ENCODE measurements around the gene ASPSCR1.

The ASPSCR1 gene

DNA sequence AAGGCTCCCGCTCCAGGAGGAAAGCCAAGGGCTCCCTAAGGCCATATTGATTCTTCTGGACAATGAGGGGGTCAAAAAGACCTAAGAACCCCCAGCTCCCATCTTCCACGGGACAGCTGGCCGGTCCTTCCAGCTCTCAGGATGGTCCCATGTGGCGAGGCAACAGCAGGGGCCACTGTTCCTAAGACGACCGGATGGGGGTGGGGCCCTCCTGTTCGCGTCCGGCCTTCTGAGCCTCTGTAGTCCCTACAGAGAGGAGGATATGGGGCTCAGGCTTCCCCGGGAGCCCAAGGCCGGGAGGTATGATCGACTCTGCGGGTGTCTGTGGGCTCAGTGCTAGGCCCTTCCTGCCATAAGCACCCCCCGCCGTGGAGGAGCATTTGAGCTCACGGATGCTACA is 66.1 kb downstream of the ASPSCR1 start:
- no peak for DNase-seq

- no peak for DNase-seq
These were observed 68.6 kb downstream of the ASPSCR1 start for GRCh38 chr17:82045936-82046484.

DNA sequence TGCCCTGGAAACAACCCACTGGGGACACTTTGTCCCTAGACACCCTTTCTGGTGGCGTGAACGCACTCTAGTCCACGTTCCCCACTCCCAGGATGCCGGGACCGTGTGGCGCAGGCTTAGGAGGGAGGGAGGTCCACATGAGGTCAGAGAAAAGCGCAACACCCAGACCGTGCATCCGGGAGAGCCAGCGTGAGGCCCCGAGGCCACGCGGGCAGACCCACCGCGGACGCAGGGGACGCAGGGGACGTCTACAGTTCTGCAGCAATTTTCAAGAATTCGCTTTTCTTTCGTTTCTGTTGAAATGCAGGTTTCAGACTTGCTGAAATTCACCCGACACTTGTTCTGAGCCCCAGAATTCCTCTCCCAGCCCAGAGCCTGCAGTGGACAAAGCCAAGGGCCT is 69.5 kb downstream of the ASPSCR1 start:
- DNase-seq: no peak

DNA sequence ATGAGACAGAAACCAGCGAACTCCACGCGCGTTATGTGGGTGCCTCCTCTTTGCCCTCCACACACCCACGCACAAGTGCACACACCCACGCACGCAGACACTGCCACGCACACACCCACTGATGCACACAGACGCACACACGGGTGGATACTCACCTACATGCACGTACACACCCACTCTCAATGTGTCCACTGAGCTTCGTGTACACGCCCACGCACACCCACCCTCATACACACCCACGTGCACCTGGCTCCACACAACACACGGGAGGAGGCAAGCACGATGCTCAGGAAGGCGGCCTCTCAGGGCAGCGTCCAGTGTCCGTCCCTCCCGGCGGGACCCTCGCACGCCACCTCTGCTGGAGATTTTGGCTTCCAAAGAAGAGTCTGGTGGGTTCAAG is 70.0 kb downstream of the ASPSCR1 start:
- no peak for DNase-seq

DNA sequence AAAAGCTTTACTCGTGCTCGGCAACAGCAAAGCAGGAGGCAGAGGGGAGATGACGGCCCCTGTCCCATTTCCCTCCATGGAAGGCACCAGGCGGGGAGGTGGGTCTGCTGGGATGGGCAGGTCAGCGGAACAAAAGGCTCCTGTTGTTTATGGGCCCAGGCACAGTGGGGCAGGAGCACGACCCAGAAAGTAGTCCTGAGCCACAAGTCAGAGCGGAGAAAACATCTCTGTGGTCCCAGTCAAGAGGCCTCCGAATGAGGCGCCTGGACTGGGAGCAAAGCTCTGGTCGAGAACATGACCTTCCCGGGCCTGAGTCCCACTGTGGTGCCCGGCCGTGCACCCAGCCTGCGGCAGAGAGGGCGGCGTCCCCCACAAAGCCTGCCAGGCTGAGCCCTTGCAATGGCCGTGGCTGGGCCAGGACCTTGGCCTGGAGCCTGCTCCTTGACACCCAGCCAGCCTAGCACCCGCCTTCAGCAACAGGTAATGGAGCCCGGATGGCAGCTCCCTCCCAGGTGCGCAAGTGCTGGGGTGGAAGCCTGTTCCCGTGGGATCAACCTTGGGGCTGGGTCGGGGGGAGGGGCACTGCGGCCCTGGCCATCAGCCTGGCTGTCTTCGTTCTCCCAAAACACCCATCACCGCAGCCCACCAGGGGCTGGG is 70.6 kb downstream of the ASPSCR1 start:
- no peak for DNase-seq

DNA sequence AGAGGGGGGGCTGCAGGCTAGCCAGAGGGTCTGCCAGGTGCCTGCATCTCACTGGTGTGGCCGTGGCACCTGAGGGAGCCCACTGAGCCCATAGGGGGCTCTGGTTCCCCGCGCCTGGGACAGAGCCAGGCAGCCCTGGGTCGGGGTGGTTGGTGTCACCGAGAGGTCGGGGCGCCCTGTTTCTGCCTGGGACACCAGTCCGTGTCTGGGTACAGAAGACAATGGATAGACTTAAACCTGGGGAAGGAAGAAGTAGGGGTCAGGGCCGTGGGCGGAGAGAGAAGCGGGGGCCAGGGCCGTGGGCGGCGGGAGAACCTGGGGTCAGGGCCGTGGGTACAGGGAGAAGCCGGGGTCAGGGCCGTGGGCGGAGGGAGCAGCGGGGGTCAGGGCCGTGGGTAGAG is 71.1 kb downstream of the ASPSCR1 start:
- no peak for DNase-seq

DNA sequence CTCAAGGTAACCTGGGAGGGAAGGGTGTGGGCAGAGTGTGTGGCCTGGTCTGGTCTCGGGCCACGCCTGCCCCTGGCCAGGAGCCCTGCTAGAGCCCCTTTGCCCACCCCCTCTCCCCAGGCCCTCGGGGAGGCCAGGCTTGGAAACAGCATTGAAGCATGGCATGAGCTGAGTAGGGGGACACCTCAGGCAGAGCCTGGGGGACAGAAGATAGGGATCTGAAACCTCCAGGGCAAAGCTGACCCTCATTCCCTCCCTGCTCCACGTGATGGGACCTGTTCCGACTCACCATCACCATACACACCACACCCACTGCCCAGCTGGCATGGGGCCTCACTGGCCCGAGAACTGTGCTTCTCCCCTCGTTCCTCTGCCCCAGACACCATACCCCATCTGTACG is 71.7 kb downstream of the ASPSCR1 start:
- no peak for DNase-seq

DNA sequence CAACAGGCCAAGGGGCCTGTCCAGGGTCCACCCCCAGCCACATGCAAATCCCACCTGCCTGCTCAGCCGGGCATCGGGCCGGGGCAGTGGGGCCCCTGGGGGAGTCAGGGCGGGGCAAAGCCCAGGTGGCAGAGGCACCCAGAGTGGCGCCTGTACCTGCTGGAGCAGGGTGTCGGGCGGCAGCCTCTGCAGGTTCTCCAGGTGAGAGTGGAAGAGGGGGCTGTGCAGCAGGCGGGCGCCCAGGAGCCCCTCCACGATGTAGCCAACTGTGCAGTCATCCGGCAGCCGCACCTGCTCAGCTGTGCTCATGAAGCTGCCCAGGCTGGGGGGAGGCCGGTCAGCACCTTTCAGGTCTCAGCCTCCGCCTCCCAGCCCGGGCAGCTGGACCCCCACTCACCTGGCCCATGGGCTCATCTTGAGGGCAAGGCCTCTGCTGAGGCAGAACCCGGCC is 72.1 kb downstream of the ASPSCR1 start:
- no peak for DNase-seq

GRCh38 chr17:82050152-82050760 is 72.8 kb downstream of the ASPSCR1 start:
- no peak for DNase-seq

GRCh38 chr17:82050761-82051641 is 73.6 kb downstream of the ASPSCR1 start:
- no peak for DNase-seq

GRCh38 chr17:82051776-82052637 is 74.6 kb downstream of the ASPSCR1 start, which contains the start of the genes GPS1 and RFNG:
Gene GPS1, plus strand, starts transcription at chr17:82051898. Its CDS starts 34 bp downstream, at chr17:82051932.
Gene RFNG, minus strand, starts transcription at chr17:82051811. Its CDS starts 45 bp downstream, at chr17:82051766.
- DNase-seq: peak; percentile 84

GRCh38 chr17:82052638-82053059 is 75.2 kb downstream of the ASPSCR1 start:
- no peak for DNase-seq

GRCh38 chr17:82053130-82053529 is 75.7 kb downstream of the ASPSCR1 start:
- no peak for DNase-seq

- no peak for DNase-seq
These were observed 76.3 kb downstream of the ASPSCR1 start for GRCh38 chr17:82053556-82054263.

GRCh38 chr17:82054351-82055022 is 77.1 kb downstream of the ASPSCR1 start:
- DNase-seq: no peak

GRCh38 chr17:82055023-82055964 is 77.9 kb downstream of the ASPSCR1 start:
- DNase-seq: no peak

DNA sequence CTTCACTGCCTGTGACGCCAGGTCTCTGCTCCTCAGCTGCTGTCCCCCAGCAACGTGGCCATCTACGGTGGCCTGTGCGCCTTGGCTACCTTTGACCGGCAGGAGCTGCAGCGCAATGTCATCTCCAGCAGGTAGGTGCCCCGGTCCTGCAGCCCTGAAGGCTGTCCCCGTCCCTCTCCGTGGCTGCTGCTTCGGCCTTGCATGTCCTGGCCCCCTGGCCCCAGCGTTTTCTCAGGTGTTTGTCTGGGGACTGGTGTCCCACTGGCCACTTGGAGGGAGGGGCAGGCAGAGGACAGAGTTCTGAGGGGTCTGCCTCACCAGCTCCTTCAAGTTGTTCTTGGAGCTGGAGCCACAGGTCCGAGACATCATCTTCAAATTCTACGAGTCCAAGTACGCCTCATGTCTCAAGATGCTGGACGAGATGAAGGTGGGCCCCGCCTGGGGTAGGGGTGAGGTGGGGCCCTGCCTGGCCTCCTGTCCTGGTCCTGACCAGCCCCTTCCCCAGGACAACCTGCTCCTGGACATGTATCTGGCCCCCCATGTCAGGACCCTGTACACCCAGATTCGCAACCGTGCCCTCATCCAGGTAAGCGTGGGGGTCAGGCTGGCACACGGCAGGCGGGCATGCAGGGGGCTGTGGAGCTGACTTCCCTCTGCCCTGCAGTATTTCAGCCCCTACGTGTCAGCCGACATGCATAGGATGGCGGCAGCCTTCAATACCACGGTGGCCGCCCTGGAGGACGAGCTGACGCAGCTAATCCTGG is 78.7 kb downstream of the ASPSCR1 start:
- no peak for DNase-seq

- no peak for DNase-seq
These were observed 79.5 kb downstream of the ASPSCR1 start for GRCh38 chr17:82056729-82057621.
